ENCODE results near the gene SMPX. TPM values are rescaled to one million over a fixed set of nuclear protein-coding genes. Genes with fewer than 3 reads are reported as not detected.

SMPX gene
- total RNA-seq, 1 experiment from 2014 or later = not detected

DNA sequence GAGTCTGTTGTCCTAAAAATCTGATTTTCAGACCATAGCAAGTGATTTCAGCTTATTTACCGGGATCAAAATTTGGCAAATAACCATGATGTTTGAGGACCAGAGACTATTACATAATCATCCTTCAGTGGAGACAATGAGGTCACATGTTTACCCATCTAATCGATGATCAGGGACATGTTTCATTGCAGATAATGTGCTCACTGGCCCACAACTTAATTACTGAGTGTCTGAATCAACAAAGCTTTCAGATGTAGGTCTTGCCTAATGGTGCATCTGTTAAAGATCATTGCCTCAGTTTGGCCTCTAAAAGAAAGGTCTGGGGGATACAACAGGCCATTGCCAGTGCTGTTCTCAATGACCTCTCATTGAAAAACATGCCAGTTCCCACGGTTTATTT, 56.9 kb downstream of the SMPX start:
- intact Hi-C loops (cut with micrococcal nuclease) = no loop called here
- TF ChIP-seq, protein P1, sequence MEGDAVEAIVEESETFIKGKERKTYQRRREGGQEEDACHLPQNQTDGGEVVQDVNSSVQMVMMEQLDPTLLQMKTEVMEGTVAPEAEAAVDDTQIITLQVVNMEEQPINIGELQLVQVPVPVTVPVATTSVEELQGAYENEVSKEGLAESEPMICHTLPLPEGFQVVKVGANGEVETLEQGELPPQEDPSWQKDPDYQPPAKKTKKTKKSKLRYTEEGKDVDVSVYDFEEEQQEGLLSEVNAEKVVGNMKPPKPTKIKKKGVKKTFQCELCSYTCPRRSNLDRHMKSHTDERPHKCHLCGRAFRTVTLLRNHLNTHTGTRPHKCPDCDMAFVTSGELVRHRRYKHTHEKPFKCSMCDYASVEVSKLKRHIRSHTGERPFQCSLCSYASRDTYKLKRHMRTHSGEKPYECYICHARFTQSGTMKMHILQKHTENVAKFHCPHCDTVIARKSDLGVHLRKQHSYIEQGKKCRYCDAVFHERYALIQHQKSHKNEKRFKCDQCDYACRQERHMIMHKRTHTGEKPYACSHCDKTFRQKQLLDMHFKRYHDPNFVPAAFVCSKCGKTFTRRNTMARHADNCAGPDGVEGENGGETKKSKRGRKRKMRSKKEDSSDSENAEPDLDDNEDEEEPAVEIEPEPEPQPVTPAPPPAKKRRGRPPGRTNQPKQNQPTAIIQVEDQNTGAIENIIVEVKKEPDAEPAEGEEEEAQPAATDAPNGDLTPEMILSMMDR (IDR thresholded peaks at IDR 0.05; ENCODE audit: unreplicated experiment) = no peak
- POLR2A ChIA-PET = no interaction called here
- DNase-seq (ENCODE audit: unreplicated experiment) = no peak
- no peaks in the 10 kb centered on the region for H3K9me3 Mint-ChIP-seq (ENCODE audit: unreplicated experiment)
- H3K36me3 Mint-ChIP-seq (ENCODE audit: insufficient read depth, unreplicated experiment) = no peaks in the 10 kb centered on the region
- BruUV-seq (replicated peaks) = no TSS peak
- peaks cover 67% of the 10 kb centered on the region for H3K27me3 Mint-ChIP-seq (ENCODE audit: insufficient read depth, unreplicated experiment)
- no peak overlapping the region for H3K4me3 Mint-ChIP-seq (ENCODE audit: unreplicated experiment)
- CTCF ChIA-PET = interaction anchor here (0.6 kb wide), 1 partner anchor 599 kb away, joined by 4 read pairs; no protein-coding TSS in a partner anchor
- no peak overlapping the region for H3K27ac Mint-ChIP-seq (ENCODE audit: low read depth, unreplicated experiment)
- H3K4me1 Mint-ChIP-seq (ENCODE audit: insufficient read depth, unreplicated experiment) = no peaks in the 10 kb centered on the region

DNA sequence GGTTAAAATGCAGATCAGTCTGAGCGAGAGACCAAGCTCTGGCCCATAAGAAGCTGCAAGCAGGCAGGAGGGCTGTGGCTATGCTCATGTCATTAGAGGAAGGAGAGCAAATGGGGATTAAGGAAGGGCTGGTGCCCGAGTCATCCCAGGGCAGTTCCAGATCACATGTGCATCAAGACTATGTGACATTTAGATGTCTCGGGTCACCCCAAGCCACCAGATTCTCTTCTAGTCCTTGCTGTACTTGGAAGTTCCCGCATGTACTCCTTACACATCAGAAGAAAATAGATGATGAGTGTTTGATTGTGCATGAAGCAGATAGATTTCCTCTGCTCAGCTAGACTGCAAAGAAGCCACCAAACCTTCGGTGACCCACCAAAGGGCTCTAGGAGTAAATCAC, 57.6 kb downstream of the SMPX start:
- CTCF ChIA-PET = interaction anchor here (0.6 to 1.0 kb wide), 2 partner anchors 25 to 598 kb away, joined by 3 to 4 read pairs; no protein-coding TSS in a partner anchor

DNA sequence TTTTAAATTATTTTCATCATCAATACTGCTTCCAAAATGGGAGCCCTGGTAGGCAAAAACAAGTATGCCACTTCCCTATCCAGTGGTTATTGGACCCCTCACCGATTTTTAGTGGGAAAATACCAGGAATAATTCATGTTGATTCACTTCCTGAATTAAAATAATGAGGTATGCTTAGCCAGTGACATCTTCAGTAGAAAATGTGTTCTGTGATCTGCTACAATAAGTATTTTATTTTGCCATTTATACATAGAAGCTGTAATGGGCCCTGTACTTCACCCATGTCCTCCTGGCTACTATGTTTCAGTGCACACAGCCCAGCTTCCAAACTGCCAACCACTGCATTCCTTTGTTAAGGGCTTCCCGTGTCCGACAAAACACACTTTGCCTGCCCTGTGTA, 58.8 kb downstream of the SMPX start:
- H3K36me3 Mint-ChIP-seq (ENCODE audit: insufficient read depth, unreplicated experiment) = no peaks in the 10 kb centered on the region
- H3K9me3 Mint-ChIP-seq (ENCODE audit: unreplicated experiment) = no peaks in the 10 kb centered on the region
- intact Hi-C loops (cut with micrococcal nuclease) = no loop called here
- H3K27ac Mint-ChIP-seq (ENCODE audit: low read depth, unreplicated experiment) = no peak overlapping the region
- no peak overlapping the region for H3K4me3 Mint-ChIP-seq (ENCODE audit: unreplicated experiment)
- DNase-seq (ENCODE audit: unreplicated experiment) = no peak
- TF ChIP-seq, protein P1 (IDR thresholded peaks at IDR 0.05; ENCODE audit: unreplicated experiment) = no peak
- H3K27me3 Mint-ChIP-seq (ENCODE audit: insufficient read depth, unreplicated experiment) = peaks cover 56% of the 10 kb centered on the region
- POLR2A ChIA-PET = no interaction called here
- no peaks in the 10 kb centered on the region for H3K4me1 Mint-ChIP-seq (ENCODE audit: insufficient read depth, unreplicated experiment)
- CTCF ChIA-PET = interaction anchor here (1.0 kb wide), 1 partner anchor 26 kb away, joined by 3 read pairs; no protein-coding TSS in a partner anchor
- BruUV-seq (replicated peaks) = no TSS peak

More for the DNA sequence above, 57.6 kb downstream of the SMPX start:
- no TSS peak for BruUV-seq (replicated peaks)
- H3K9me3 Mint-ChIP-seq (ENCODE audit: unreplicated experiment) = no peaks in the 10 kb centered on the region
- H3K27me3 Mint-ChIP-seq (ENCODE audit: insufficient read depth, unreplicated experiment) = peaks cover 60% of the 10 kb centered on the region
- H3K4me1 Mint-ChIP-seq (ENCODE audit: insufficient read depth, unreplicated experiment) = no peaks in the 10 kb centered on the region
- no peak overlapping the region for H3K4me3 Mint-ChIP-seq (ENCODE audit: unreplicated experiment)
- intact Hi-C loops (cut with micrococcal nuclease) = no loop called here
- POLR2A ChIA-PET = no interaction called here
- TF ChIP-seq, protein P1 (IDR thresholded peaks at IDR 0.05; ENCODE audit: unreplicated experiment) = no peak
- no peak for DNase-seq (ENCODE audit: unreplicated experiment)
- H3K36me3 Mint-ChIP-seq (ENCODE audit: insufficient read depth, unreplicated experiment) = no peaks in the 10 kb centered on the region
- no peak overlapping the region for H3K27ac Mint-ChIP-seq (ENCODE audit: low read depth, unreplicated experiment)

DNA sequence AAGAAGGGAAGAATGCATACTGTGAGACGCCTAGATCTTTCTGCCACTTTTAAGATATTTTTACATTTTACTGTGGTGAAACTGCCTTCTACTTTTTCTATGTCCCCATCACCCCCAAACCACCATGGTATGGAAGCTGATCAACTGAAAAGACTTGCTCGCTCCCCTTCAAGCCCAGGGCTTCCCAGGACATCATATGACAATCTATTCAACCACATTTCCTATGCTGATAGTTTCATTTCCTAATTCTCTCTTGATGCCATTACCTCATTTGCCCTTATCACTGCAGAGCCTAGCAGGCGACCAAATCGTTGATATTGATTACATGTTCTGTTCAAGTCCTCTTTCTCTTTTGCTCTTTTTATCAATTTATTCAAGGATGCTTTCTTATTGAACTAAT, 59.6 kb downstream of the SMPX start:
- intact Hi-C loops (cut with micrococcal nuclease) = no loop called here
- no peaks in the 10 kb centered on the region for H3K4me1 Mint-ChIP-seq (ENCODE audit: insufficient read depth, unreplicated experiment)
- no peak overlapping the region for H3K27ac Mint-ChIP-seq (ENCODE audit: low read depth, unreplicated experiment)
- POLR2A ChIA-PET = no interaction called here
- no peak overlapping the region for H3K4me3 Mint-ChIP-seq (ENCODE audit: unreplicated experiment)
- no peak for DNase-seq (ENCODE audit: unreplicated experiment)
- TF ChIP-seq, protein P1 (IDR thresholded peaks at IDR 0.05; ENCODE audit: unreplicated experiment) = no peak
- CTCF ChIA-PET = no interaction called here
- BruUV-seq (replicated peaks) = no TSS peak
- no peaks in the 10 kb centered on the region for H3K36me3 Mint-ChIP-seq (ENCODE audit: insufficient read depth, unreplicated experiment)
- H3K9me3 Mint-ChIP-seq (ENCODE audit: unreplicated experiment) = no peaks in the 10 kb centered on the region
- peaks cover 65% of the 10 kb centered on the region for H3K27me3 Mint-ChIP-seq (ENCODE audit: insufficient read depth, unreplicated experiment)

Measured in MCF 10A (cell line).